ENCODE data around the gene SLC11A1.

Gene SLC11A1

DNA sequence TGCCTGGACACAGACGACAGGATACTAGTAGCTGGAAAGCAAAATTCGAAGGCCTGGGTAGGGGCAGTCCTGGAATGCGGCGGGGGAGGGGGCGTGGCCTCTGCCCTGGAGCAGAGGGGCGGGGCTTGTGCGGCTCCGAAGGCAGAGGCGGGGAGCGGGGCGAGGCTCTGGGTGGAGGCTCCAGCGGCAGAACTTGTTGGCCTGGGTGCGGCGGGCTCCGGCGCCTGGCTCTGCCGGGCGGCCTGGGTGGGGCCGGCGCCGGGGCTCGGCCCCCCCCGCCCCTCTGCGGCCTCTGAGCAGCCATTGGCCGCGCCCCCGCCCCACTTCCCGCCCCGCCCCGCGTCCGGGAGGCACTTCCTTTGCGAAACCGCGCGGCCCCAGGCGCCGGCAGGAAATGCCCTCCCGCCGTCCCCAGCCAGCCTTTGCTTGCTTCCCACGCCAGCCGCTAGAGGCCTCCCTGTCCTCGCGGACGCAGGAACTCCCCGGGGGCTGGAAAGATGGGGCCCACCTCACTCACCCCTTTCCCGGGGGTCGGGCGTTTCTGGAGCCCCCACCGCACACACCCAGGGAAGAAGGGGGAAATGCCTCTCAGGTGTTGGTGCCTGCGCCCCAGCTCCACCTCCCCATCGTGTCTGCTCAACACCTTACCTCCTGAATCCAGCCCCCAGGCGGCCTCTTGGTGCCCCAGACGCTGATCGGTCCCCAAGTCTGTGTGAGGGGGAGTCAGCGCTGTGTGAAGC lies 24.3 kb downstream of the SLC11A1 start:
- DNase-seq = peak; percentile 97

DNA sequence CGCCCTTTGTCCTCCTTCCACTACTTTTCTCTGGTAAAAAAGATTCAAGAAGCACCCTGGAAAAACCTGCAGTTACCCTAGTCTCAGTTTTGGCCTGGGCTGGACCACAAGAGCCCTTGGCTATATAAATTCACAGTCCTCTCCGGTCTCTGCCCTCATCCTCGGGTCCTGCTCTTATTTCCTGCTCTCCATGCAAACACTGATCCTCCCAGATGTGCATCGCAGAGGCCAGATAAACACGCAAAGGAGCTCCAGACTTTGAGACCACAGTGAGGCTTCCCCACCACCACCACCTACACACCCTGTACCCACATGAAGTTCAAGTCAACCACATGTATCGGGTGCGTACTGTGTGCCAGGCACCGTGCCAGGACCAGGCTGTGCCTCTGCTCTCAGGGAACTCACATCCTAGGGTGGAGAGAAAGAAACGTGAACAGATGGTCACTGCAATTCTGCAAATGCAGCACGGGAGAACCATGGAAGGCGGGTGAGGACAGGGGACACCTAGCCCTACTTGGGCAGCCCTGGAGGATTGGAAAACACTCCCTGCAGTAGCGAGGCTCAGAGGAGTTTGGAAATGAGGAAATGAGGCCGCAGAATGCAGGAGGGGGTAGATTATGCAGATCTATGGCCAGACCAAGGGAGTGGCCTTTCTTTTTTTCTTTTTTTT lies 25.0 kb downstream of the SLC11A1 start:
- DNase-seq = no peak

DNA sequence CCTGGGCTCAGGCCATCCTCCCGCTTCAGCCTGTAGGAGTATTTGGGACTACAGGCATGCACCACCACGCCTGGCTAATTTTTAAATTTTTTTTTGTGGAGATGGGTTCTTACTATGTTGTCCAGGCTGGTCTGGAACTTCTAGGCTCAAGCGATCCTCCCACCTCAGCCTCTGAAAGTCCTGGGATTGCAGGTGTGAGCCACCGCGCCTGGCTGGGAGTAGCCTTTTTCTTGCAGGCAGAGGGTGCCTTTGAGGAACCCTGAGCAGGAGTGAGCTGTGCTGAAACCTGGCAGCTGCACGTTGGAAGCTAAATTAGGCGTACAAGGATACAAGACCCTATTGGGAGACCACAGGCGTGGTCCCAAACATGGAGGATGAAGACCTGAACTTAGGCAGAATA lies 25.6 kb downstream of the SLC11A1 start:
- peak; percentile 24 for DNase-seq

DNA sequence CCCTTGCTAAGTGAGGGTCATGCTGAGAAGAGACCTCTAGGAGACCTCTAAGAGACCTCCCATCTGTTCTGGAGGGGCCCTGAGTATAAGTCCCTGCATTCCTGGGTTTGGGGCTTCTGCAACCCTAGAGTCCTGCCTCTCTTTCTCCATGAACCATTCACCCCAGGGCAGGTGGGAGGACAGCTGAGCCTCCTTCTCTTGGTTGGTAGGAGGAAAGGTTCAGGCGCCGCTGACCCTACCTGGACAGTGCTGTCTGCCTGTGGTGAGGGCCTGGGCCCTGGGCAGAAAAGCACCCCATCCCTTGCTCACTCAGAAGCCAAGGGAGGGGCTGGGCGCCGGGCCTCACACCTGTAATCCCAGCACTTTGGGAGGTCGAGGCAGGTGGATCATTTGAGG lies 36.2 kb downstream of the SLC11A1 start:
- DNase-seq = no peak

DNA sequence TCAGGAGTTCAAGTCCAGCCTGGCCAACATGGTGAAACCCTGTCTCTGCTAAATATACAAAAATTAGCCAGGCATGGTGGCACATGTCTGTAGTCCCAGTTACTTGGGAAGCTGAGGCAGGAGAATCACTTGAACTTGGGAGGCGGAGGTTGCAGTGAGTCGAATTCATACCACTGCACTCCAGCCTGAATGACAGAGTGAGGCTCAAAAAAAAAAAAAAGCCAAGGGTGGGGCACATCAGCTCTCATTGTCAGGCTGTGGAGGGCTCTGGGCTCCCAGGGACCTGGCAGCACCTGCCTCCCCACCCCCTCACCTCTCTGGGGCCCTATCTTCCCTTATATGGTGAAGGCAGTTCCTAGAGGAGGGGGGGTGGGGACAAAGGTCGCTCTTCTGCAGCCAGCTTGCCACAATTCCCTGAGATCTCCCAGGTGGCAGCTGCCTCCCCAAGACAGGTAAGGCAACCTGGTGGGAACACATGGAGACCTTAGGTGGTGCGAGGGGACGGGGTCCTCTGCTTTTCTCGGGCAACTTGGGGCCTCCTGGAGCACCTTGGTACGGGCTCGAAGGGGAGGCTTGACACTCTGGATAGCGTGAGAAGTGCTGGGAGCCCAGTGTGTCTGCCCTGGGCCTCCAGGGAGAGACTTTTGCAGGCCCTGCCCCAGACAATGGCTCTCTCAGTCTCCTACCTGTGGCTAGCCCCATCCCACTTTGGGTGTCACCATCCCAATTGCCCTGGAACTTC lies 36.8 kb downstream of the SLC11A1 start, which contains the start of gene VIL1:
Gene VIL1, plus strand, starts transcription at position 407 of the 742 bp plus-strand sequence. CDS start 4,656 bp downstream, outside the sequence.
- DNase-seq = no peak

DNA sequence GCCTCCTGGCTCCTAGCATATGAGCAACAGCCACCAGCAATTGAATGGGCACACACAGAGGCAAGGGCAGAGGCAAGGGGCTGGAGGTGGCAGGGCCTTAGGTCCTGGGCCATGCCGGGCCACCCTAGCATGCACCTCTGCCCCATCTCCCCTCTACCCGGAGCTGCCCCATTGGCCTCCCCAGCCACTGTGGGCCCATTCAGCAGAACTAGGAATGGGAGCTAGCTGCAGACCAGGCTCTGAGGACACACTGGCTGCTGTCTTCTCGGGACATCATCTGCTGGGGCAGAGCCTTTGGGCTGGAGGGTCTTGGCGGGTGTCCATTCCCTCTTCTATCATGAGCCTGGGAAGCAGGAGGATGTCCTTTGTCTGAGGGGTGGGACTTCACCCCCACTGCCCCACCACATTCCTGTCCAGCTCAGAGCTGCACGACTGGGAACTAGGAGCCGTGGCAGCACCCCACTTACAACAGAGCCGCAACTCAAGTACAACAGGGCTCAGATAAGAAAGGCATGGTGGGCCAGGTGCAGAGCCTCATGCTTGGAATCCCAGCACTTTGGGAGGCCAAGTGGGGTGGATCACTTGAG lies 37.6 kb downstream of the SLC11A1 start:
- DNase-seq = no peak

DNA sequence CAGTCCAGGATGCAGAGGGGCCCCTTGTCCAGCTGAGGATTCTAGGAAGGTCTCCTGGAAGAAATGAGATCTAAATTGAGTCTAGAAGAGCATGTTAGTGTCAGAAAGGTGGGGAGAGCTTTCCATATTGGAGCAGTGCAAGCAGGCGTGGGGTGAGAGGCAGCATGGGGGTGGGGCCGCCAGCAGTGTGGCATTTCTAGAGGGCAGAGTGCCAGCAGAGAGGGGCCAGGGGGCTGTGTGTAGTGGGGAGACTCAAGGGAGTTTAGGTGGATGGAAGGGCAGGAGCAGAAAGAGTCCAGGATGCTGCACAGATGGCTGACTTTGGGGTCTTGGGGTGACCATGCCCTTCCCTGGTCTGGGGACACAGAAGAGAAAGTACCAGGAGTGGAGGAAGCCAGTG lies 39.0 kb downstream of the SLC11A1 start:
- no peak for DNase-seq

DNA sequence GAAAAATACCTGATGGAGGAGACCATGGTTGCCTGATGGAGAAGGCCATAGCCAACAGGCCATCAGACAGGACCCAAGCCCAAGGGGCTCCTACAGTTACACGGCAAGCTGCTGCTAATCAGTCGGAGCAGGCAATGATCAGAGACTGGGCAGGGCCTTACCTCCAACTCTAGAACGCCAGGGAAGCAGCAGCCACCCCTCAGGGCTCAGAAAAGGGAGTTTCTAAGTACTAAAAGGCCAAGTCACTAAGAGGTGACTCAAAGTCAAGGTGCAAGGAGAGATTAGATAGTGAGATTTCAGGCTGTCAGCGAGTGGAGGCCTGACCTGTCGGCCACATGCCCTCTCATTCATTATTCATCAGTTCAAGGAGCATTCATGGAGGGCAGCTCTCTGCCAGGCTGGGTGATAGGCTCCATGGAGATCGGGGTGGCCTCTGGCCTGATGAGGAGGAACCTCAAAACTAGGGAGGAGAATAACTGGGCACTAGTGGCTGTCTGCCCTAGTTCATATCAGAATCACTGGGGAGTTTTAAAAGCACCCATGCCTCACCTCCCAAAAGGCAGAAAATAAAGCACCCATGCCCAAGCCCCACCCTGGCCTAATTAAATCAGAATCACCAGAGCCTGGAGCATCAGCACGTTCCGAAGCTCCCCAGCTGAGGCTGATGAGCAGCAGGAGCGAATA lies 40.5 kb downstream of the SLC11A1 start:
- no peak for DNase-seq

DNA sequence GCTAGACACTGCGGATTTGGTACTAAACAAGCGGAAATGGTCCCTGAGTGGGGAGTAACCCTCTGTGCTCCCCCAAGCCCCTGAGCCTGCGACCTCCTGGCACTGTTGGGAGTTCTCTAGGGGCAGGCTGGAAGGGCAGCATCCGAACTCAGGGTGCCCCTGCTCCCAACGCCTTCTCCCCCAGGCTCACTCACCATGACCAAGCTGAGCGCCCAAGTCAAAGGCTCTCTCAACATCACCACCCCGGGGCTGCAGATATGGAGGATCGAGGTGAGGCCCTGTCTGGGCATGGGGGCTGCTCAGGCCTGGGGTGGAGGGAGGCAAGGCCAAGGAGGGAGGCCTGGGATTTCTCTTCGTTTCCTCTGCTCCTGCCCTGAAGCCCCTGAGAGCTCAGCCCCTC lies 41.5 kb downstream of the SLC11A1 start:
- DNase-seq = no peak

DNA sequence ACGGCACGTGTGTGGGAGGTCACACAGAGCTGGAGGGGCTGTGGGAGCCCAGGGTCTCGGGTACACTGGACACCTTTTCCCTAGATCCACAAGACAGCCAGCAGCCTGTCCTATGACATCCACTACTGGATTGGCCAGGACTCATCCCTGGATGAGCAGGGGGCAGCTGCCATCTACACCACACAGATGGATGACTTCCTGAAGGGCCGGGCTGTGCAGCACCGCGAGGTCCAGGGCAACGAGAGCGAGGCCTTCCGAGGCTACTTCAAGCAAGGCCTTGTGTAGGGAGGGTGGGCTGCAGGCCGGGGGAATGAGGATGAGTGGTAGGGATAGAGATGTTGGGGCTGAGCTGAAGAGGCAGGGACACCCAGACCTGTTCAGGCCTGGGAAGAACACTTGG lies 43.5 kb downstream of the SLC11A1 start:
- DNase-seq = no peak

DNA sequence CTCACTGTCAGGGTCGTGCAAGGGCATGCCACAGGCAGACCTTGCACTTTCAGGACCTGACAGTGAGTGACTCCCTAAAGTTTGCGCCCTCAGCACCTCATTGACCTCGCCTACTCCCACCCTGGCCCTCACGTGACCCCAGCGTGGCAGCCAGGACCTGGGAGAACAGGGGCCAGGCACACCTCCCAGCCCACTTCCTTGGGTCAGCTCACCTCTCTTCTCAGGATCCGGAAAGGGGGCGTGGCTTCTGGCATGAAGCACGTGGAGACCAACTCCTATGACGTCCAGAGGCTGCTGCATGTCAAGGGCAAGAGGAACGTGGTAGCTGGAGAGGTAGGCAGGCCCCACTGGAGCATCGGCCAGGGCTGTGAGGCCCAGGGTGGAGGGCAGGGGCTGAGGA lies 45.7 kb downstream of the SLC11A1 start:
- DNase-seq = no peak

DNA sequence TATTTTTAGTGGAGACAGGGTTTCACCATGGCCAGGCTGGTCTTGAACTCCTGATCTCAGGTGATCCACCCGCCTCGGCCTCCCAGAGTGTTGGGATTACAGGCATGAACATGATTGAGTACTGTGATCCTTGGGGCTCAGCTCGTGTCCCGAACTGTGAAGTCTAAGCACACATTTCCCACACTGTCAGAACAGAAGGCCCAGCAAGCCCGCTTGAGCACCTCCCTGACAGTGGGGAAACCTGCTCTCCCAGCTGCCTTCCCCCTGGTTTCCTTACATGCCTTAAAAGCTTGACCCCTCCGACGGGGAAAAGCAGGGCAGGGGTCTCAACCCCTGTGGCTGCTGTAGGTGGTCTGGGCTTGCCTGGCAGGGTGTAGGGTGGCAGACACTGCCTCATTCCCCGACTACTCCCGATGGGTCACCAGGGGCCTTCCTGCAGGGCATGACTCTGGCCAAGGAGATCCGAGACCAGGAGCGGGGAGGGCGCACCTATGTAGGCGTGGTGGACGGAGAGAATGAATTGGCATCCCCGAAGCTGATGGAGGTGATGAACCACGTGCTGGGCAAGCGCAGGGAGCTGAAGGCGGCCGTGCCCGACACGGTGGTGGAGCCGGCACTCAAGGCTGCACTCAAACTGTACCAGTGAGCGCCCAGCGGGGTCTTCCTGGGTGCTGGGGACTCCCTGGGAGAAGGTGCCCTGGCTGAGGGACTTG lies 46.9 kb downstream of the SLC11A1 start:
- no peak for DNase-seq

DNA sequence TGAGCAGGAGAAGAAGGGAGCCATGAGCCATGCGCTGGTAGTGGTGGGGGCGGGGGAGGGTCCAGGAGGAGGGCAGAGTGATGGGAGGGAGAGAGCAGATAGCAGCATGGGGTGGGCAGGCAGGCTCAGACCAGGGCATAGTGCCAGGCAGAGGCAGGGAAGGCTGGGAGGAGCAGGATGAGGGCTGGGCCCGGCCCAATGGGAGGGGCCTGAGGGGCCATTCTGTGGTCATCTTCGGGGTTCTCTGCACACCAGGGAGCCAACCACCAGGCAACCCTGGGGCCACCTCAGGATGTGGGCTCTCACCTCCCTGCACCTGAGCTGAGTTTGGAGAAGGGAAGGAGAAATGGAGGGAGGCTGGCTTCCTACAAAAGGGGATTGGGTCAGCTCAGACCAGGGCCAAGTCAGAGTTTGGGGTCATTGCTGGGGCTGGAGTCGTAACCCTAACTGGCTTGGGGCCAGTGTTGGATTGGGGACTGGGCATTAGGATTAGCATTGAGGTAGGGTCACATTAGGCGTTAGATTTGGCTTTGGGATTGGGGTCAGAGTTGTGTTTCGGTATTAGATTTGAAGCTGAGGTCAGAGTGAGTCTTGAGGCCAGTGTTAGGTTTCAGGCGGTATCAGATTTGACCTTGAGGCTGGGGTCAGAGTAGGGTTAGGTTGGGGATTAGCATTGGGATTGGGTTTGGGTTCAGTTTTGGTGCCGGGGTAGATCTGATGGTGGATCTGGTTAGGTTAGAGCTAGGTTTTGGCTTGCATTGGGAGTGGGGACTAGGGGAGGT lies 48.0 kb downstream of the SLC11A1 start:
- DNase-seq = no peak

DNA sequence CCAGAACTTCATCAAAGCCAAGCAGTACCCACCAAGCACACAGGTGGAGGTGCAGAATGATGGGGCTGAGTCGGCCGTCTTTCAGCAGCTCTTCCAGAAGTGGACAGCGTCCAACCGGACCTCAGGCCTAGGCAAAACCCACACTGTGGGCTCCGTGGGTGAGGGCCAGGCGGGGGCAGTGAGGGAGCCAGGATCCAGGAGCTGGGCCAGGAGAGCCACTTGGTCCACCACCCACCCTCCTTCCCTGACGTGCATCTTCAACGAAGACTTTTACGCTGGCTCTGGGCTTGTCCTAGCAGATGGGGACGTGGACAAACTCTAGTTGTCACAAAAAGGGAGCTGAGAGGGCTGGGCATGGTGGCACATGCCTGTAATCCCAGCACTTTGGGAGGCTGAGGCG lies 48.6 kb downstream of the SLC11A1 start:
- no peak for DNase-seq

DNA sequence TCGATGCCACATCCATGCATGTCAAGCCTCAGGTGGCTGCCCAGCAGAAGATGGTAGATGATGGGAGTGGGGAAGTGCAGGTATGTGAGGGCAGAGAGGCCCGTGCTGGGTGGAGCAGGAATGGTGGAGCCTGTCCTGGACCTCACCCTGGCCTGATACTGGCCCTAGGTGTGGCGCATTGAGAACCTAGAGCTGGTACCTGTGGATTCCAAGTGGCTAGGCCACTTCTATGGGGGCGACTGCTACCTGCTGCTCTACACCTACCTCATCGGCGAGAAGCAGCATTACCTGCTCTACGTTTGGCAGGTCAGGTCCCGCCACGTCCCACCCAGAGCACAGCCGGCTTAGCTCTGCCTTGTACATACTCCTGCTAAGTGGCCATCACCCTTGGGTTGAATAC lies 49.8 kb downstream of the SLC11A1 start:
- DNase-seq = no peak

DNA sequence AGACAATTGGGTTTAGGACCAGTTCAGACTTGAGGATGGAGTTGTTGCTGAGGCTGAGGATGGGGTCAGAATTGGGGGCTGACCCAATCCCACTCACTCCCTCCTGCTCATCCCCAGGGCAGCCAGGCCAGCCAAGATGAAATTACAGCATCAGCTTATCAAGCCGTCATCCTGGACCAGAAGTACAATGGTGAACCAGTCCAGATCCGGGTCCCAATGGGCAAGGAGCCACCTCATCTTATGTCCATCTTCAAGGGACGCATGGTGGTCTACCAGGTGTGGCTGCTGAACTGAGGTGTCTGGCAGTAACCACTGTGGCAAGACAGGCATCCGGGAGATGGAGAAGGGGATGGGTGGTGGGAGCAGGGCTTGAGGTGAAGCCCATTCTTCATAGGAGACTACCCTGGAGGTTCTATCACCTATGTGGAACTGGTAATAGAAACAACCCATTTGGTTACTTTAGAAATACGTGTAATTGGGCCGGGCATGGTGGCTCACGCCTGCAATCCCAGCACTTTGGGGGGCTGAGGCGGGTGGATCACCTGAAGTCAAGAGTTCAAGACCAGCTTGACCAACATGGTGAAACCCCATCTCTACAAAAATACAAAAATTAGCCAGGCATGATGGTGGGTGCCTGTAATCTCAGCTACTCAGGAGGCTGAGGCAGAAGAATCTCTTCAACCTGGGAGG lies 50.7 kb downstream of the SLC11A1 start:
- no peak for DNase-seq

DNA sequence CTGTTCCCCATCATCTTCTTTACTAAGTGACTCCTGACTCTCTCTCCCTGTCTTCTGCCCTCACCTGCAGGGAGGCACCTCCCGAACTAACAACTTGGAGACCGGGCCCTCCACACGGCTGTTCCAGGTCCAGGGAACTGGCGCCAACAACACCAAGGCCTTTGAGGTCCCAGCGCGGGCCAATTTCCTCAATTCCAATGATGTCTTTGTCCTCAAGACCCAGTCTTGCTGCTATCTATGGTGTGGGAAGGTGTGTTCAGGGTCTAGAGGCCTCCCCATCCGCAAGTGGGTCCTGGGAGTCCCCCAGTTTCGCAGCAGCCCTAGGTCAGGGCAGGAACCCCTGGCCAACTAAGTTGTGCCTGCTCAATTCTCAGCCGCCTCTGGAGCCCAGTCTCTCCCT lies 52.4 kb downstream of the SLC11A1 start:
- no peak for DNase-seq

DNA sequence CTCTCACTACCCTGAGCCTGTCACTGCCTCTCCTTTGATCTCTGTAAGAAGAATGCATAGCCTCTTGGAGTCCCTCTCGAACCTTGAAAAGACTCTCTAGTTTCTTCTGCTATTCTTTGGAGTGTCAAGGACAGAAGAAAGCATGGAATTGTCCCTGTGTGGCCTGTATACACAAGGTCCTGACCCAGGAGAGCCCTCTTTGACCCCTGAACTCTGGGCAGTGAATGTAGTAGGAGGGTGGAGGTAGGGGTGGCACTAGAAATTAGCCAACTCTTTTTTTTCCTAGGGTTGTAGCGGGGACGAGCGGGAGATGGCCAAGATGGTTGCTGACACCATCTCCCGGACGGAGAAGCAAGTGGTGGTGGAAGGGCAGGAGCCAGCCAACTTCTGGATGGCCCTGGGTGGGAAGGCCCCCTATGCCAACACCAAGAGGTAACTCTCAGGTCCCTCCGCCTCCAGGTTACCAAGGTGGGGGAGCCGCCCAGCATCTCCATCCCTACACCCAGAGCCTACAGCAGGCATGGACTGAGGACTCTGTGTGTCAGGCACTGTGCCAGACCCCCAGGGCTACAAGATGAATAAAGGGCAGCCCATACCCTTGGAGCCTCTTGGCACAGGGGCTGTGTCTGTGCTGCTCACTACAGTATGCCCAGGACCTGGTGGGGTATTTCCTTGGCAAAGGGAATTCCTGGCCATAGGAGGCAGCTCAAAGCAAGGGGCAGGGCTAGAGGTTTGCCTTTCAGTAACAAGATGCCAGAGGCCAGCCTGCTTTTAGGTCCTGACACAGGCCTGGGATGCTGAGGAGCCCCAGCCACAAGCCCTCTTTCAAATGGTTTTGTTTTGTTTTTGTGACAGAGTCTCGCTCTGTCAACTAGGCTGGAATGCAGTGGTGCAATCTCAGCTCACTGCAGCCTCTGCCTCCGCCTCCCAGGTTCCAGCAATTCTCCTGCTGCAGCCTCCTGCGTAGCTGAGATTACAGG lies 53.2 kb downstream of the SLC11A1 start:
- no peak for DNase-seq

DNA sequence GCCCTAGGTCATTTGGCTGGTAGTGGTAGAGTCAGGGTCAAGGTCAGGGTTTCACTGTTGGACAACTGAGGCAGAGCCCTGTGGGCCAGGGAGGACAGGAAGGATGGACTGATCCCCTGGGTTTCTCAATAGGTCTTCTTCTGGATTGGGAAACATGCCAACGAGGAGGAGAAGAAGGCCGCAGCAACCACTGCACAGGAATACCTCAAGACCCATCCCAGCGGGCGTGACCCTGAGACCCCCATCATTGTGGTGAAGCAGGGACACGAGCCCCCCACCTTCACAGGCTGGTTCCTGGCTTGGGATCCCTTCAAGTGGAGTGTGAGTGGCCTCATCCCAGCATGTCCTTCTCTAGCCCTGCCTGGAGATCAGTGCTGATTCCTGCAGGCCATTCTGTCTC lies 54.9 kb downstream of the SLC11A1 start:
- DNase-seq = no peak

DNA sequence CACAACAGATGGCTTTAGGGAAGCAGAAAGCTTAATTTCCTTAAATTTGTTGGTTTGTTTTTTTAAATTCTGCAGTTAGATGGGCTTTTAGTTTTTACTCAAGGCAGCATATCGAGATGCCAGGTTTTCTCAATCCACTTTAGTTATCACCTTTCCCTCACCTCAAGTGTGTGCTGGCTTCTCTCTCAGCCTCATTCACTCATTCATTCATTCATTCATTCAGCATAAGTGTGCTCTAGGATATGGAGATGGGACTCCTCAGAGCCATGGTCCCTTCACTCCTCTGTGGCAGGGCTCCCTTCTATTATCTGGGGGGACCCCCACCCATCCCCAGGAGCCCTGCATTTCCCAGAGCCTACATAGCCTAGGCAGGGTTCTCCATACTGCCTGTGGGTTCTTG lies 55.9 kb downstream of the SLC11A1 start:
- no peak for DNase-seq
